ENCODE results near the gene CIAO2A.

CIAO2A gene

GRCh38 chr15:64093627-64094417 lies at the start of gene CIAO2A:
CIAO2A (minus strand) TSS chr15:64093838; CDS start chr15:64093768, 70 bp downstream.
- Mint-ChIP-seq H3K27ac (peak within 1 kb of the TSS; percentile 95), H3K4me3 (peak within 1 kb of the TSS; percentile 97), H3K9me3 (no peaks in the 10 kb centered on the region), H3K4me1 (peaks cover 66% of the 10 kb centered on the region), H3K36me3 (peaks cover 3% of the 10 kb centered on the region), H3K27me3 (no peaks in the 10 kb centered on the region)

DNA sequence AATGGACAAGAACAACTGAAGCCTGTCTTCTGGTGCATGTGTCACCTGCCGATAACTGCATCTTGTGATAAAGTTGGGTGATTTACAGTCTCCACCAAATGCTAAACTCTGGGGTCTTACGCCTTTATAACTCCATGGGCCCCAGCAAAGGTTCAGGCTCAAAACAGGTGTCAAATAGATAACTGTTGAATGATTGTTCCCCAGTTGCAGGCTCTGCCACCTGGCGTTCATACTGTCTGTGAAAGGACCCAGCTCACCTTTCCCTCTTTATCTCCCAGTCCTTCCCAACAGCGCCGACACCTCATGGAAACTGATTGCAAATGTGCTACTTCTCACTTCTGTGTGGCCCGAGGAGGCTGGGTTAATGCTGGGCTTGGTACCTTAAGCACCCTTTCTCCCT lies 49.6 kb upstream of the CIAO2A start:
- Mint-ChIP-seq H3K9me3 (no peaks in the 10 kb centered on the region), H3K36me3 (peaks cover 6% of the 10 kb centered on the region), H3K4me1 (no peaks in the 10 kb centered on the region), H3K27me3 (no peaks in the 10 kb centered on the region), H3K4me3 (no peak overlapping the region), H3K27ac (no peak overlapping the region)

GRCh38 chr15:64141798-64142512 lies 48.3 kb upstream of the CIAO2A start:
- Mint-ChIP-seq H3K27me3 (no peaks in the 10 kb centered on the region), H3K4me3 (no peak overlapping the region), H3K27ac (no peak overlapping the region), H3K36me3 (peaks cover 6% of the 10 kb centered on the region), H3K9me3 (no peaks in the 10 kb centered on the region), H3K4me1 (no peaks in the 10 kb centered on the region)

- H3K27me3 Mint-ChIP-seq = no peaks in the 10 kb centered on the region
- H3K27ac Mint-ChIP-seq = no peak overlapping the region
- no peaks in the 10 kb centered on the region for H3K9me3 Mint-ChIP-seq
- H3K4me1 Mint-ChIP-seq = no peaks in the 10 kb centered on the region
- no peak overlapping the region for H3K4me3 Mint-ChIP-seq
- H3K36me3 Mint-ChIP-seq = peaks cover 8% of the 10 kb centered on the region
Observed at GRCh38 chr15:64138331-64138941, 44.8 kb upstream of the CIAO2A start.

GRCh38 chr15:64137226-64137833 lies 43.7 kb upstream of the CIAO2A start:
- Mint-ChIP-seq H3K27me3 (no peaks in the 10 kb centered on the region), H3K27ac (no peak overlapping the region), H3K36me3 (peaks cover 8% of the 10 kb centered on the region)

DNA sequence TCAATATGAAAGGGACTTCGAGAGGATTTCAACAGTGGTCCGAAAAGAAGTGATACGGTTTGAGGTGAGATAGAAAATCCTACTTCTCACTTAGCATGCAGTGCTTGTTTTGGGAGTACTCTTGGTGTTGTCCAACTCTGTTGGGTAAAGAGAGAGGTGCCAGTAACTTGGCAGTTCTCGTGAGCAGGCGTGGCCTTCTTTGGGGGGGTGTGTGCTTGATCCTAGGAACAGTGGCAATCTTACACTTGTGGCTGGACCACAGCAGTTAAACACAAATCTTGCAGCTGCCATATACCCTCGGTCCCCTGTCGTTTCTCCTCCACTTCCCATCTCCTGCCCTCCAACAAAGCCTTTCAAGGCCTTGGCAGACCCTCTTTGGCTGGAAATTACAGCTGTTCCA lies 42.7 kb upstream of the CIAO2A start:
- no peaks in the 10 kb centered on the region for H3K27me3 Mint-ChIP-seq
- H3K27ac Mint-ChIP-seq = no peak overlapping the region
- H3K4me3 Mint-ChIP-seq = no peak overlapping the region
- H3K4me1 Mint-ChIP-seq = no peaks in the 10 kb centered on the region
- no peaks in the 10 kb centered on the region for H3K9me3 Mint-ChIP-seq
- H3K36me3 Mint-ChIP-seq = peaks cover 8% of the 10 kb centered on the region

More at GRCh38 chr15:64137226-64137833, 43.7 kb upstream of the CIAO2A start:
- Mint-ChIP-seq H3K4me1 (no peaks in the 10 kb centered on the region), H3K9me3 (no peaks in the 10 kb centered on the region), H3K4me3 (no peak overlapping the region)

DNA sequence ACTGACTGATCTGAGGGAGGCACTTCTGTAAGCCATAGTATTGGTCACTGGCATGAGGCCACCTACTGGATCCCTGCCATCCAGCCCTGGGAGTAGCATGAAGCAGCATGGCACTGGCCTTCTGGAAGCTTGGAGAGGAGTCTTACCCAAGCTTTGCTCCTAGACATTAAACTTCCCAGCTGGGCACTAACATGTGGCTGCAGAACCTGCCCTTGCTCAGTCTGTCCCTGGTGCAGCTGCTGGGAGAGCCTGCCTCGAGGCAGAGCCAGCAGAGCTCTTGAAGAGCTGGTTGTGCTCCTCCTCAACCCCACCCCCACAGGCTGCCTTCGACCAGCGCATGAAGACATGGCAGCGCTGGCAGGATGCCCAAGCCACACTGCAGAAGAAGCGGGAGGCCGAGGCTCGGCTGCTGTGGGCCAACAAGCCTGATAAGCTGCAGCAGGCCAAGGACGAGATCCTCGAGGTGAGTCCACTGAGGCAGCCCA lies 40.7 kb upstream of the CIAO2A start:
- no peak overlapping the region for H3K27ac Mint-ChIP-seq
- no peaks in the 10 kb centered on the region for H3K27me3 Mint-ChIP-seq
- no peak overlapping the region for H3K4me3 Mint-ChIP-seq
- H3K9me3 Mint-ChIP-seq = no peaks in the 10 kb centered on the region
- peaks cover 4% of the 10 kb centered on the region for H3K36me3 Mint-ChIP-seq
- H3K4me1 Mint-ChIP-seq = no peaks in the 10 kb centered on the region

GRCh38 chr15:64133623-64134344 lies 40.1 kb upstream of the CIAO2A start:
- H3K27ac Mint-ChIP-seq = no peak overlapping the region
- H3K27me3 Mint-ChIP-seq = no peaks in the 10 kb centered on the region
- no peaks in the 10 kb centered on the region for H3K4me1 Mint-ChIP-seq
- H3K9me3 Mint-ChIP-seq = no peaks in the 10 kb centered on the region
- no peak overlapping the region for H3K4me3 Mint-ChIP-seq
- peaks cover 4% of the 10 kb centered on the region for H3K36me3 Mint-ChIP-seq

GRCh38 chr15:64132217-64132616 lies 38.6 kb upstream of the CIAO2A start:
- H3K27ac Mint-ChIP-seq = no peak overlapping the region
- peaks cover 7% of the 10 kb centered on the region for H3K36me3 Mint-ChIP-seq
- H3K27me3 Mint-ChIP-seq = no peaks in the 10 kb centered on the region
- no peaks in the 10 kb centered on the region for H3K9me3 Mint-ChIP-seq
- no peaks in the 10 kb centered on the region for H3K4me1 Mint-ChIP-seq
- H3K4me3 Mint-ChIP-seq = no peak overlapping the region

- H3K27me3 Mint-ChIP-seq = no peaks in the 10 kb centered on the region
- H3K4me3 Mint-ChIP-seq = no peak overlapping the region
- H3K9me3 Mint-ChIP-seq = no peaks in the 10 kb centered on the region
- H3K36me3 Mint-ChIP-seq = peaks cover 7% of the 10 kb centered on the region
- H3K4me1 Mint-ChIP-seq = no peaks in the 10 kb centered on the region
- no peak overlapping the region for H3K27ac Mint-ChIP-seq
Observed at GRCh38 chr15:64131547-64131946, 37.9 kb upstream of the CIAO2A start.

DNA sequence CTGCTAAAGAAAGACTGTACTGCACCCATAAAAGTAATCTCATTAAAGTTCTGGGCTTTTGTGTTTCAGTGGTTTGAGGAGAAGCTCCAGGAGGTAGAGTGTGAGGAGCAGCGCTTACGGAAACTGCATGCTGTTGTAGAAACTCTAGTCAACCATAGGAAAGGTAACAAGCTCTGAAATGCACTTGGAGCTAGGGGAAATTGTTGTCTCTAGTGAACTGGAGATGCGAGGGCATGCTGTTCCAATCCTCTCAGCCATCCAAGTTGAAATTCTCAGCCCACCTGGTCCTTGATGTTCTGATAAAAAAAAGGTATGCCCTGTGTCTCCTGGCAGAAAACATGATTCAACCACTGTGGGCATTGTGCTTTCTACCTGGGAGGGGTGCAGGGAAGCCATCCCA lies 36.5 kb upstream of the CIAO2A start:
- Mint-ChIP-seq H3K4me1 (no peaks in the 10 kb centered on the region), H3K36me3 (peaks cover 10% of the 10 kb centered on the region), H3K27me3 (no peaks in the 10 kb centered on the region), H3K4me3 (no peak overlapping the region), H3K27ac (no peak overlapping the region), H3K9me3 (no peaks in the 10 kb centered on the region)

GRCh38 chr15:64127521-64128270 lies 34.1 kb upstream of the CIAO2A start:
- no peak overlapping the region for H3K4me3 Mint-ChIP-seq
- no peaks in the 10 kb centered on the region for H3K9me3 Mint-ChIP-seq
- H3K4me1 Mint-ChIP-seq = no peaks in the 10 kb centered on the region
- H3K27ac Mint-ChIP-seq = no peak overlapping the region
- peaks cover 10% of the 10 kb centered on the region for H3K36me3 Mint-ChIP-seq
- H3K27me3 Mint-ChIP-seq = no peaks in the 10 kb centered on the region

GRCh38 chr15:64125978-64126377 lies 32.3 kb upstream of the CIAO2A start:
- Mint-ChIP-seq H3K4me3 (no peak overlapping the region), H3K36me3 (peaks cover 11% of the 10 kb centered on the region), H3K27ac (no peak overlapping the region), H3K27me3 (no peaks in the 10 kb centered on the region), H3K4me1 (no peaks in the 10 kb centered on the region), H3K9me3 (no peaks in the 10 kb centered on the region)

GRCh38 chr15:64122936-64123351 lies 29.3 kb upstream of the CIAO2A start:
- Mint-ChIP-seq H3K9me3 (no peaks in the 10 kb centered on the region), H3K4me1 (no peaks in the 10 kb centered on the region), H3K27me3 (no peaks in the 10 kb centered on the region), H3K36me3 (peaks cover 16% of the 10 kb centered on the region), H3K27ac (no peak overlapping the region), H3K4me3 (no peak overlapping the region)
